Activated naive CD8-positive, alpha-beta T cell treated with anti-CD3 and anti-CD28 coated beads, Interleukin-2, amount 50 U/mL, for 24 hours (primary cell): Measurements from ENCODE around the gene IL36RN.

Experiments
- ATAC-seq: fragments of 150-1000 bp; cut with Tn5 transposase; one replicate; pipeline ENCODE4 v1.10.0; 2021
- DNase-seq: peaks from one replicate; pipeline ENCODE4 v3.0.0; 2021
- H3K27ac Mint-ChIP-seq: one replicate; pipeline ENCODE4 v1.8.0; 2021; ENCODE audit warnings: mild to moderate bottlenecking, mixed read lengths
- H3K27me3 Mint-ChIP-seq: one replicate; pipeline ENCODE4 v1.8.0; 2021; ENCODE audit warnings: mixed read lengths
- H3K36me3 Mint-ChIP-seq: one replicate; pipeline ENCODE4 v1.8.0; 2021; ENCODE audit warnings: low read depth, mixed read lengths
- H3K4me1 Mint-ChIP-seq: one replicate; pipeline ENCODE4 v1.8.0; 2021; ENCODE audit warnings: mixed read lengths
- H3K4me3 Mint-ChIP-seq: one replicate; pipeline ENCODE4 v1.8.0; 2021; ENCODE audit warnings: mild to moderate bottlenecking, moderate library complexity, mixed read lengths
- H3K9me3 Mint-ChIP-seq: one replicate; pipeline ENCODE4 v1.8.0; 2021; ENCODE audit warnings: mixed read lengths

Gene IL36RN

DNA sequence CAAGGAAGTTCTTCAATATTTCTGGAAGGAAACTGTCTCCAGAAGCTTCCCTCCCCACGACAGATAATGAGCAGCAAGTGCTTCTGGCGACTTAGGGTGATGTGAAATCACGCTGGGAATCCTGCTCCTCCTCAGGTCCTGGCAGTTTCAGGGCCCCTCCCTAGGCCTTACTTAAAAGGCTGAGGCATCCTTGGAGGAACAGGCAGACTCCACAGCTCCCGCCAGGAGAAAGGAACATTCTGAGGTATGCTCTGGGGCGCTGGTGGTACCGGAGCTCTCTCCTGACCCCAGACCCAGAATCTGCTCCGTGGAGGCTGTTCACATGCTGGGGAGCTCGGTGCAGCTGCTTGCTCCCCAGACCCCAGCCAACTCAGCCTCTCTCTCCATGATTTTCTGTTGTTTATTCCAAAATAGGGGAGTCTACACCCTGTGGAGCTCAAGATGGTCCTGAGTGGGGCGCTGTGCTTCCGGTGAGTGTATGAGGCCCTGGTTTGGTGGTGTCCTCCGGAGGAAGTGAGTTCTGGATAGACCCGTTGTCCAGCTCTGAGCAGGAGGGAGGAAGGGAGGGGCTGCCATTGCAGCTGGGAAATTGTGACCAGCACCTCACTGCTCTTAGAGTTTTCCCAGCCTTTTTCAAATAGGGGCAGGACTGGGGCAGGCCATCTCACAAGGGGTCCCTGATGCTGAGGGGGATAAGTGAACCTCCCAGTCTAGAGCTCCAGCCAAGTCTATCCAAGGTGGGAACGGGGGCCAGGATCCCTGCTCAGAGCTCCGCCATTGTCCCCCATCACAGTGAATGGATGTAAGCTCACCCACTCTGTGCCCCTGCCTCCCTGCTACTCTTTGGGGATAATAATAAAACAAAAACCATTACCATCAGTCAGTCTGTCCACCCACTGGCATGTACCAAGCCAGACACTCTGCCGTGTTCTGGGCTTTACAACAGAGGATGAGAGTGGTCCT lies at the start of gene IL36RN:
TSS of gene IL36RN (plus strand) at position 201 of the 963 bp plus-strand sequence. CDS start at position 442, 241 bp downstream.
- no peaks in the 10 kb centered on the region for H3K27me3 Mint-ChIP-seq
- peaks cover 19% of the 10 kb centered on the region for H3K9me3 Mint-ChIP-seq
- H3K4me3 Mint-ChIP-seq, result no peak within 1 kb of the TSS
- H3K27ac Mint-ChIP-seq, result no peak within 1 kb of the TSS
- H3K36me3 Mint-ChIP-seq, result peaks cover 16% of the 10 kb centered on the region
- ATAC-seq (no peak), DNase-seq (no peak)
- peaks cover 9% of the 10 kb centered on the region for H3K4me1 Mint-ChIP-seq

DNA sequence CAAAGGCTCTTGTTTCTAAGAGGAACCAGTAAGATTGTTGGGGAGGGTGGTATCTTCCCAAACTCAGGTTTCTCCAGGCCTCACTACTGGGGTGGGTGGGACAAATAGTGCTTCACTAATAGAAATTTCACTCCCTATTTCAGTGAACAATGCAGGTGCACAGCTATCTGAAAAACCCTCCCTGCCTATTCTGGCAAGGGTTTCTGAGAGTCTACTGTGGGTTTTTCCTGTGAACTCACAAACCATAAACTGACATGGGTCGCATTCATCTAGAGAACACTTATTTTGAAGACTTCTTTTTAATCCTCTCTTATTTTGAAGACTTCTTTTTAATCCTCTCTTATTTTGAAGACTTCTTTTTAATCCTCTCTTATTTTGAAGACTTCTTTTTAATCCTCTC lies 49.4 kb upstream of the IL36RN start:
- H3K36me3 Mint-ChIP-seq, result no peaks in the 10 kb centered on the region
- H3K27me3 Mint-ChIP-seq, result no peaks in the 10 kb centered on the region
- H3K4me1 Mint-ChIP-seq, result no peaks in the 10 kb centered on the region
- ATAC-seq (no peak), DNase-seq (no peak)
- H3K4me3 Mint-ChIP-seq, result no peak overlapping the region
- H3K27ac Mint-ChIP-seq, result no peak overlapping the region
- no peaks in the 10 kb centered on the region for H3K9me3 Mint-ChIP-seq

DNA sequence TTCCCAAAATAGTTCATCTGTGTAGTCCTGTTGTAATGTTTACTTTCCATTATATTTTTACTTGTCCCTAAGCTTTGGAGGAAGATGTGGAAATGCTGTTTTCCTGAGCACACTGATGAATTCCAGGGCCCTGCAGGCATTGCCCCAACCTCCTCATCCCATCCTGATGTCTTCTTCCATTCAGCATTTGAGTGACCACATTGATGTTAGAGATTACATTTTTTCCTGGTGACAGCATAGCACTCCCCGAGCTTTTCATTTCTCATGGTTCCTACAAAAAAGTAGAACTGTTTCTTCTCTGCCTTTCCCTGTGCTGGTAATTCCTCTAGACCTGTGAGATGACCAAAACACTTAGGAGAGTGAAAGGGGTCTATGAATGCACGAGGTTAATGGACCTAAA lies 48.9 kb upstream of the IL36RN start:
- Mint-ChIP-seq H3K27ac (no peak overlapping the region), H3K36me3 (no peaks in the 10 kb centered on the region), H3K4me3 (no peak overlapping the region), H3K9me3 (no peaks in the 10 kb centered on the region), H3K27me3 (no peaks in the 10 kb centered on the region), H3K4me1 (no peaks in the 10 kb centered on the region)
- ATAC-seq (no peak), DNase-seq (no peak)

DNA sequence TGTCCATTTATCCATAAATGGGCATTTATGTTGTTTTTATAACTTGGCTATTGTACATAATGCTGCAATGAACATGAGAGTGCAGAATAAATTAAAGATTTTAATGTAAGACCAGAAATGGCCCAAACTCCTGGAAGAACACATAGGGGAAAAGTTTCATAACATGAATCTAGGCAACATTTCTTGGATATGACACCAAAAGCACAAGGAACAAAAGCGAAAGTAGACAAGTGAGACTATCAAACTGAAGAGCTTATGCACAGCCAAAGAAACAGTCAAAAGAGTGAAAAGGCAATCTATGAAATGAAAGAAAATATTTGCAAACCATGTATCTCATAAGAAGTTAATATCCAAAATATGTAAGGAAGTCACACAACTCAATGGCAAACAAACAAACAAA lies 47.9 kb upstream of the IL36RN start:
- Mint-ChIP-seq H3K4me3 (no peak overlapping the region), H3K4me1 (no peaks in the 10 kb centered on the region), H3K36me3 (no peaks in the 10 kb centered on the region), H3K27me3 (no peaks in the 10 kb centered on the region), H3K27ac (no peak overlapping the region), H3K9me3 (no peaks in the 10 kb centered on the region)
- DNase-seq, result no peak
- ATAC-seq, result no peak

DNA sequence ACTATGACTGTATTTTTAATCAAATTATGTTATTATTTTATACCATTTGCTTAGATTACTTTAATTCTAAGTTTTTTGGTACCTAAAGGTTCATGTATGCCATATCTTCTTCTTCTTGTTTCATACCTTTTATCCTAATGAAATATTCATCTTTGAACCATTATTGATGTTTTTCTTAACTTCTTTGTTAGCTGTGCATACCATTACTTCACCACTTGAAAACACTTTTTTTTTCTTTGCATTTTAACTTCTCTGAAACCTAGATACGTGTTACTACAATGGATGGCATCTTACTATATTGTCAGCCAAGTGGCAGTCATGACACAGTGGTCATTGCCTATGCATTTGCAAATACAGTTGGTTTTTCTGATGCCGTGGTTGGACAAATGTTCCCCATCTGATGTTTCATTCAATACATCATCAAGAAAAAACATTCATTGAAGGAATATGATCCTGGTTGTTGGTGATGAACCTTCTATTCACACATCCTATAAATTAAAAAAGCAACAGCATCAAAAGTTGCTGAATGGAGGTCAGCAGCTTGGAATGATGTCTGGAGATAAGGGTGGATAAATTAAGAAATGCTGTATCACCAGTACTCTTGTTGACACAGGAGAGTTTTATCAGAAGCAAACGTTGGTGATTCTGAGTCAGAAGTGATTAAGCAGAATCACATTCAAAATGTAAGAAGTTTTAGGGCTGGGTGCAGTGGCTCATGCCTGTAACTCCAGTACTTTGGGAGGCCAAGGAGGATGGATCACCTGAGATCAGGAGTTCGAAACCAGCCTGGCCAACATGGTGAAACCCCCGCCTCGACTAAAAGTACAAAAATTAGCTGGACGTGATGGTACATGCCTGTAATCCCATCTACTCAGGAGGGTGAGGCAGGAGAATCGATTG lies 46.3 kb upstream of the IL36RN start:
- no peak for ATAC-seq

DNA sequence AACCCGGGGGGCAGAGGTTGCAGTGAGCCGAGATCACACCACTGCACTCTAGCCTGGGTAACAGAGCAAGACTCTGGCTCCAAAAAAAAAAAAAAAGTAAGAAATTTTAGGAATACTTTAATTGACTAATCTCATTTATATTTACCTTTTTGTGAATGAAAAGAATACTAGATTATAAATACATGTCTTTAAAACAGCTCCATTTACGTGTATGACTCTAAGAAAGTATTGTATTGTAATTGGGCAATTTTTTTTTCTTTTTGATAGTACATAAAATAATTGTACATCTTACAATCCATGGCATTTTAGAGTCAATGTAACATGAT lies 45.7 kb upstream of the IL36RN start:
- H3K36me3 Mint-ChIP-seq, result no peaks in the 10 kb centered on the region
- H3K27me3 Mint-ChIP-seq, result peaks cover 4% of the 10 kb centered on the region
- ATAC-seq (no peak), DNase-seq (no peak)
- H3K4me3 Mint-ChIP-seq, result no peak overlapping the region
- H3K9me3 Mint-ChIP-seq, result no peaks in the 10 kb centered on the region
- no peak overlapping the region for H3K27ac Mint-ChIP-seq
- H3K4me1 Mint-ChIP-seq, result no peaks in the 10 kb centered on the region

More for the DNA sequence above, 46.3 kb upstream of the IL36RN start:
- no peak for DNase-seq
- H3K4me1 Mint-ChIP-seq, result no peaks in the 10 kb centered on the region
- H3K36me3 Mint-ChIP-seq, result no peaks in the 10 kb centered on the region
- H3K9me3 Mint-ChIP-seq, result no peaks in the 10 kb centered on the region
- H3K27ac Mint-ChIP-seq, result no peak overlapping the region
- H3K27me3 Mint-ChIP-seq, result peaks cover under 1% of the 10 kb centered on the region
- H3K4me3 Mint-ChIP-seq, result no peak overlapping the region

DNA sequence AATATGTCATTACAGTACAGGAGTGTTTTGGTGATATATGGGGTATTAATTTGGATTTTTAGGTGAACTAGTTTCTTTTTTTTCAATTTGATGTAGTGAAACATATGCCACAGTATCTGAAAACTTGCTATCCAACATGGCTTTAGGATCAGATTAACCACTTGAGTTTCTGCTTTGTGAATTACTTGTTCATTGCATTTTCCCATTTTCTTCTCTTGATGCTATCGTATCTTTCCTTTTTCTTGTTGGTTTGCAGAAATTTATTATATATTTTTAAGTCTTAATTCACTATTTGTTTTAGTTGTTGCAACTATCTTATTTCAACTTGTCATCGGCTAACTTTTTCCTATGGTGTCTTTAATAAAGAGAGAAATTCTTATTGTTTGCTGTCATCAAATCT lies 44.9 kb upstream of the IL36RN start:
- no peak for DNase-seq
- Mint-ChIP-seq H3K27me3 (peaks cover 4% of the 10 kb centered on the region), H3K4me1 (no peaks in the 10 kb centered on the region), H3K27ac (no peak overlapping the region), H3K9me3 (peaks cover 7% of the 10 kb centered on the region), H3K4me3 (no peak overlapping the region), H3K36me3 (no peaks in the 10 kb centered on the region)
- no peak for ATAC-seq

DNA sequence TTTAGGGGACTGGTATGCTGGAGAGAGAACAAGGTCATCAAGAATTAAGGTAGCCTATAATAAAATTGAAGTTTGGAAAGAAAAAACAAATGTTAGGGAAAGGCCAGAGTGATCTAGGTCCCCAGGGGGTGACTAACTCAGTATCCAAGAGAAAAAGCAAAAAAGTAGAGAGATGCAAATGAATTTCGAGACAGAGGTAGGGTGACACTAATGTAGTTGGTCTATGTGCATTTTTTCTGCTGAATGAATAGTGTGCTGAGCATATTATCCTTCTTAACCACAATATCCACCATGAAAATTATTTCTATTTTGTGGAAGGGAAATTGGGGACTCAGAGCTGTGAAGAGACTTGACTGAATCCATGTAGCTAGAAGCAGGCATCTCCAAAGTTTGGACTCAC lies 44.0 kb upstream of the IL36RN start:
- Mint-ChIP-seq H3K27me3 (peaks cover 4% of the 10 kb centered on the region), H3K36me3 (no peaks in the 10 kb centered on the region), H3K9me3 (peaks cover 7% of the 10 kb centered on the region), H3K27ac (no peak overlapping the region), H3K4me1 (no peaks in the 10 kb centered on the region), H3K4me3 (no peak overlapping the region)
- DNase-seq, result no peak
- ATAC-seq, result no peak

DNA sequence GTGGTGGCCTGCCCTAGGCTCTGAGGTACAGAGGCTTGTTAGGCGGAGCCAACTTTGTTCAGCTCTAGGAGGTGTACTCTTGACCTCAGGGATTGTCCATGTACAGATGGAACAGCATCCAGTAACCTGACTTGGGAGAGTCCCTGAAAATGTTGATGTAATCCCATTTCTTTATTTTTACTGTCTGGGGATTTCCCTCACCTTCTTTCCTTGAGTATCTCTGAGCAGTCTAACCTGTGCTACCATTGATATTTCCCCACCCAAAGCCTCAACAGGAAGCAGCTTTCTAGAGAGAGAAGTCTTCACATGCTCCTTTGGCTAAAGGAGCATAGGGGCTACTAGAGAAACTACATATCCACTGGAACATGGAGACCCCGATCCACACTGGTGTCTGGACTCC lies 43.3 kb upstream of the IL36RN start:
- peaks cover 7% of the 10 kb centered on the region for H3K9me3 Mint-ChIP-seq
- no peak overlapping the region for H3K27ac Mint-ChIP-seq
- H3K36me3 Mint-ChIP-seq, result no peaks in the 10 kb centered on the region
- no peaks in the 10 kb centered on the region for H3K4me1 Mint-ChIP-seq
- H3K27me3 Mint-ChIP-seq, result peaks cover 4% of the 10 kb centered on the region
- H3K4me3 Mint-ChIP-seq, result no peak overlapping the region
- DNase-seq, result no peak
- no peak for ATAC-seq

DNA sequence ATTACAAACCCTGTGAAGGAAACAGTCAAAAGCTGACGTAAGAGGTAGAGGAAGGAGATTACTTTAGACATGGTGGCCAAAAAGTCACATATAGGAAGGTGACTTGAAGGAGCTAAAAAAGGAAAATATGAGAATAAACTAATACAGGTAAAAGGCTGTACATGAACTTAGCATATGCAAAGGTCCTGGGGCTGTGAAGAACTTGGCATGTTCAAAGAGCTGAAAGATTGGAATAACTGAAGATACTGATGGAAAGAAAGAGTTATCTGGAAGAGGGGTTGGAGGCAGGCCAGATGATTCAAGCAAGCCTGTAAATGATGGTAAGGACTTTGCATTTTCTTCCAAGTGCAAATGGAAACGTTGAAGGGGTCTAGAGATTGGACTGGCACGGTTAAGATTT lies 40.5 kb upstream of the IL36RN start:
- no peak for DNase-seq
- ATAC-seq, result no peak
- Mint-ChIP-seq H3K36me3 (no peaks in the 10 kb centered on the region), H3K9me3 (peaks cover 7% of the 10 kb centered on the region), H3K4me3 (no peak overlapping the region), H3K27ac (no peak overlapping the region), H3K27me3 (peaks cover 4% of the 10 kb centered on the region), H3K4me1 (no peaks in the 10 kb centered on the region)

DNA sequence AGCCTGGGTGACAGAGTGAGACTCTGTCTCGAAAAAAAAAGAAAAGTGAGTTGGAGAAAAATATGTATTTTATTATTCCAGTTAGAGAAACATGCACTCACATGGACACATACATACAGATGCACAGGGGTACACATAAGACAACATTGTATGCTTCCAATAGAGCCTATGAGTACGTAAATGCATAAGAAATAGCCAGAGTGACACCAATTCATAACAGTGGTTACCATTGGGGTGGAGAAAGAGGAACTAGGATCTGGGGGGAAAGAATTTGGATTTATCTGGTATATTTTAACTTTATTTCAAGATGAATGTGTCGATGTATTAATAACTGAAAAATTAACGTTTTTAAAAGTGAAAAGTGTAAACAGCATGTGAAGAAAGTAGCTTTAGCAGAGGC lies 37.7 kb upstream of the IL36RN start:
- Mint-ChIP-seq H3K27ac (no peak overlapping the region), H3K4me3 (no peak overlapping the region), H3K36me3 (no peaks in the 10 kb centered on the region), H3K4me1 (no peaks in the 10 kb centered on the region), H3K27me3 (peaks cover 5% of the 10 kb centered on the region), H3K9me3 (peaks cover 7% of the 10 kb centered on the region)
- ATAC-seq, result no peak
- no peak for DNase-seq

DNA sequence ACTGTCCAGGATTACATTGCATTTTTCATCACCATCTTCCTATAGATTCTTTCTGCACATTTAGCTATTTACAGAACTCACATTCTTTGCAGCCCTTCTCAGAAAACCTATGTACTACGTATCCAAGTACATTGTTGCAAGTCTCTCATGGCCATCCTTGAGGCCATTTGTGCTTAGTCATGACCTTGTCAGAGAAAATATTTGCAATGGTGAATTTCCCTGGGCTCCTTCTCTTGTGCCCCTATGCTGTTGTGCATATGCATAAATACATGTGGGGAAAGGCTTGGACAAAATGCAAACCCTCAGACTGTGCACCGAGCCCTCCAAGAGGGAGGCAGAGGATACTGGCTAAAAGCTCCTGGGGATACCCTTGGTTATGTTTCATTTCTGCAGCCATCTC lies 34.2 kb upstream of the IL36RN start:
- Mint-ChIP-seq H3K9me3 (no peaks in the 10 kb centered on the region), H3K36me3 (no peaks in the 10 kb centered on the region), H3K27me3 (peaks cover 12% of the 10 kb centered on the region), H3K27ac (no peak overlapping the region), H3K4me1 (no peaks in the 10 kb centered on the region), H3K4me3 (no peak overlapping the region)
- DNase-seq (no peak), ATAC-seq (no peak)

DNA sequence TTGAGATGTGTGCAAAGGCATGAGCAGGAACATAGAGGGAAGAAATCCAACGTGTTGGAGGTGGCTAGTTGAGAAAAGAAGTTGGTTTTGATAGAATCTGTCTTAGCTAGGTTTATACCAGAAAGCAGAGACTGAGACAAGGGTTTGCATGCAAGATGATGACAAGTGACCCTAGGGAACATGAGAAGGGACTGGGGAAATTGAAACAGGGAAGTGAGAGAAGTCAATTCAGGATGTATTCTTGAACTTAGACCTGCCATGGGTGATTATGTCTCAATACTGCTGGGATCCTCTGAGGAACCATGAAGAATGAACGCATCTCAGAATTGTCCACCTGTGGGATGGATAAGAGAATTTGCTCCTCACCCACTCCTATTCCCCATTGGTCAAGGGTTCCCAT lies 33.3 kb upstream of the IL36RN start:
- H3K4me1 Mint-ChIP-seq, result no peaks in the 10 kb centered on the region
- no peak overlapping the region for H3K4me3 Mint-ChIP-seq
- no peaks in the 10 kb centered on the region for H3K9me3 Mint-ChIP-seq
- peaks cover 12% of the 10 kb centered on the region for H3K27me3 Mint-ChIP-seq
- no peak overlapping the region for H3K27ac Mint-ChIP-seq
- ATAC-seq (no peak), DNase-seq (no peak)
- no peaks in the 10 kb centered on the region for H3K36me3 Mint-ChIP-seq

DNA sequence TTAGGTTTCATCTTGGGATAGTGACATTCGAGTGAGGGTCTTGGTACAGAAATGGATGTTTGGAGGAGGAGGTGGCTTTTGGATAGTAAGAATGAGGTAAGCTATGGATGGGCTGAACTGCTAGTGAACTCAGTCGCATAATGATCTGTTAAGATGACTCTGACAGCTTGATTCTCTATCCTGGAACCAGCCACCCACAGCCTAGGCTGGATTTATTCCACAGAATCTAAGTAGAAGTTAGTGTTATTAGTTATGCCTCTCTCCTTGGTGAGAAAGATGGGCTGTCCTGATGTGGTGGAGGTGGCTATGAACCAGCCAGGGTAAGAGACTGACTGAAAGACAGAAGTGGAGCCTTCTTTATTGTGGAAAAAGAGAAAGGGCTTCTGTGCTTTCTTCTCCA lies 31.3 kb upstream of the IL36RN start:
- no peak for ATAC-seq
- Mint-ChIP-seq H3K9me3 (no peaks in the 10 kb centered on the region), H3K4me1 (no peaks in the 10 kb centered on the region), H3K4me3 (no peak overlapping the region), H3K27me3 (peaks cover 12% of the 10 kb centered on the region), H3K36me3 (no peaks in the 10 kb centered on the region), H3K27ac (no peak overlapping the region)
- no peak for DNase-seq

DNA sequence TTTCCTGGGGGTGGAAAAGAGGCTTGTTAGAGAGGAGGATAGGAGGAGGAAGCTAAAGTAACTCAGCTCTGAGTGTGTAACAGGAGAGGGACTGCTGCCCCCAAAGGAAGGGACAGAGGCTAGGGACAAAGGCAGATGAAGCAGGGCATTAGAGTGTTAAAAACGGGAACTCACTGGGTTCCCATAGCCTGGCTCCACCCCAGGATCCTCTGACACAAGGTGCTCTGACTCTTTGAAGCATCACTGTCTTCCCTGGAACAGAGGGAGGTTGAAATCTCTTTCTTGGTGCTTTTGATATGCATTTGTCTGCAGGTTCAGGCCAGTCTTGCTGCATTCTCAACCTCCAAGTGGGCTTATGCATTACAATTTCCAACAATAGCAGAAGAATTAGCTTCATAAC lies 30.9 kb upstream of the IL36RN start:
- no peaks in the 10 kb centered on the region for H3K4me1 Mint-ChIP-seq
- no peaks in the 10 kb centered on the region for H3K36me3 Mint-ChIP-seq
- H3K27ac Mint-ChIP-seq, result no peak overlapping the region
- H3K27me3 Mint-ChIP-seq, result peaks cover 12% of the 10 kb centered on the region
- no peak for DNase-seq
- H3K4me3 Mint-ChIP-seq, result no peak overlapping the region
- H3K9me3 Mint-ChIP-seq, result no peaks in the 10 kb centered on the region
- ATAC-seq, result no peak
